ENCODE data around the gene CIDEA. TPM values are rescaled to one million over a fixed set of nuclear protein-coding genes. Genes with fewer than 3 reads are reported as not detected.
A peak's percentile ranks its signal among the peaks of the same experiment; 100 is the strongest.

CIDEA gene
- total RNA-seq, 4 donors from 2014 or later = not detected

DNA sequence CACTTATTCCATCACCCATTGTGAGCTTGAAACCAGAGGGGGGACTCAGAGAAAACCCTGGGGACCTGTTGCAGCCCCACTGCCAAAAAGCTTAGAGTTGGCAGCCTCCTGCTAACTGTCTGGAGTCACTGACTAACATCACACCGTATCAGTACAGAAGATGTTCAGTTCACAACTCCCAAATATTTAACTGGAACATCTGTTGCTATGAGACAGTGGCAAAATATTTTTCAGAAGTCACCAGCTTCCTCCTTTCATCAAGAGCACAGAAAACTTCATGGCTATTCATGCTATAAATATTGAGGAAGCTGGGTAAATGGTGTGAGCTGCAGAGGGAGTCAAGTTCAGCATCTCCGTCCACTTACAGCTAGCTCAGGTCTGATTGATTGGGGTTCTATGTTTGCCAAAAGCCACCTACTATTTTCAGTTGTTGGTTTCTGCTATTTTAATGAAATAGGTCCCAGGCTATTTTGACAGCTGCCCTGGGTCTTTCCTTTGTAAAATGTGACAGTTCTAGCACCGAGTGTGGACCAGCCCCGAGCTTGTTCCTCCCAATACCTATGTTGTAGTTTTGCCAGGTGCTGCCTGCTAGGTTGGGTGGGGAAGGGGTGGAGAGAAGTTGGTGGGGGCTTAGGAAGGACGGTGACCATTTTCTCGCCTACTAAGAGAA lies 63.6 kb downstream of the CIDEA start:
- Histone ChIP-seq H3K27me3 (no peaks in the 10 kb centered on the region), H3K4me1 (peaks cover 69 to 88% (median 82%) of the 10 kb centered on the region in 4 donors), H3K27ac (replicated peaks in 1 of 4) (peak overlapping the region; percentile 77 to 100 (median 82)), H3K36me3 (peaks cover 0 to 70% (median 37%) of the 10 kb centered on the region in 4 donors), H3K4me3 (peak overlapping the region in 3 of 4 donors; percentile 17 to 18 (median 17)), H3K9me3 (no peaks in the 10 kb centered on the region)
- no peak for DNase-seq (ENCODE audit: extremely low spot score)
- TF ChIP-seq POLR2A (IDR thresholded peaks at IDR 0.05; ENCODE audit: low read depth) (no peak), POLR2AphosphoS5 (IDR thresholded peaks at IDR 0.05) (peak in 1 of 2 donors; percentile 76), EP300 (IDR thresholded peaks at IDR 0.05) (no peak)
- TF ChIP-seq, protein P1, sequence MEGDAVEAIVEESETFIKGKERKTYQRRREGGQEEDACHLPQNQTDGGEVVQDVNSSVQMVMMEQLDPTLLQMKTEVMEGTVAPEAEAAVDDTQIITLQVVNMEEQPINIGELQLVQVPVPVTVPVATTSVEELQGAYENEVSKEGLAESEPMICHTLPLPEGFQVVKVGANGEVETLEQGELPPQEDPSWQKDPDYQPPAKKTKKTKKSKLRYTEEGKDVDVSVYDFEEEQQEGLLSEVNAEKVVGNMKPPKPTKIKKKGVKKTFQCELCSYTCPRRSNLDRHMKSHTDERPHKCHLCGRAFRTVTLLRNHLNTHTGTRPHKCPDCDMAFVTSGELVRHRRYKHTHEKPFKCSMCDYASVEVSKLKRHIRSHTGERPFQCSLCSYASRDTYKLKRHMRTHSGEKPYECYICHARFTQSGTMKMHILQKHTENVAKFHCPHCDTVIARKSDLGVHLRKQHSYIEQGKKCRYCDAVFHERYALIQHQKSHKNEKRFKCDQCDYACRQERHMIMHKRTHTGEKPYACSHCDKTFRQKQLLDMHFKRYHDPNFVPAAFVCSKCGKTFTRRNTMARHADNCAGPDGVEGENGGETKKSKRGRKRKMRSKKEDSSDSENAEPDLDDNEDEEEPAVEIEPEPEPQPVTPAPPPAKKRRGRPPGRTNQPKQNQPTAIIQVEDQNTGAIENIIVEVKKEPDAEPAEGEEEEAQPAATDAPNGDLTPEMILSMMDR (IDR thresholded peaks at IDR 0.05) = no peak
- intact Hi-C loops (cut with DNase I) = loop anchor here (2.0 kb wide), 1 partner anchor 59 kb away; the partner anchor contains the start of gene AFG3L2
- 19% methylated on average over 6 of the region's 6 CpGs for WGBS

DNA sequence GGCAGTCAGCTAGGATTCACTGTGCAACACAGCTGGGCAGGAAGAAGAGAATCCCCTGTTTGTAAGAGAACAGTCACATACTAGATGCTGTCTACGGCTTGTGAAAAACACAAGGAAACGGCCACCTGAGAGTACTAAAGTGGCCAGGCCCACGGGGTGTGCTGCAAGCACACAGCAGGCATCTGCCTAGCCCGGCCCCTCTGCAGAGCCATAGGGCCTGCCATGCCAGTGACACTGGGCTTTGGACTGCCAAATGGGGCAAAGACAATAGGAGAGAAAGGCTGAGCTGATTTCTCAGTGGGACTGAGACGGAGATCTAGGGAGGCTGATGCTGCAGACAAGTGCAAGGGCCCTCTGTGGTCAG lies 64.2 kb downstream of the CIDEA start:
- no peaks in the 10 kb centered on the region for H3K27me3 ChIP-seq
- H3K36me3 ChIP-seq = peaks cover 0 to 70% (median 38%) of the 10 kb centered on the region in 4 donors
- no peak for DNase-seq (ENCODE audit: extremely low spot score)
- TF ChIP-seq POLR2AphosphoS5 (IDR thresholded peaks at IDR 0.05) = no peak
- TF ChIP-seq POLR2A (IDR thresholded peaks at IDR 0.05; ENCODE audit: low read depth) = no peak
- TF ChIP-seq, protein P1 (IDR thresholded peaks at IDR 0.05) = no peak
- no peak for TF ChIP-seq EP300 (IDR thresholded peaks at IDR 0.05)
- peaks cover 70 to 83% (median 78%) of the 10 kb centered on the region in 4 donors for H3K4me1 ChIP-seq
- WGBS = 39% methylated on average over 5 of the region's 5 CpGs
- no peaks in the 10 kb centered on the region for H3K9me3 ChIP-seq
- H3K27ac ChIP-seq (replicated peaks in 1 of 4) = peak overlapping the region; percentile 77 to 100 (median 82)
- intact Hi-C loops (cut with DNase I) = loop anchor here (2.0 kb wide), 1 partner anchor 58 kb away; the partner anchor contains the start of gene AFG3L2
- H3K4me3 ChIP-seq = peak overlapping the region in 3 of 4 donors; percentile 5 to 18 (median 17)

DNA sequence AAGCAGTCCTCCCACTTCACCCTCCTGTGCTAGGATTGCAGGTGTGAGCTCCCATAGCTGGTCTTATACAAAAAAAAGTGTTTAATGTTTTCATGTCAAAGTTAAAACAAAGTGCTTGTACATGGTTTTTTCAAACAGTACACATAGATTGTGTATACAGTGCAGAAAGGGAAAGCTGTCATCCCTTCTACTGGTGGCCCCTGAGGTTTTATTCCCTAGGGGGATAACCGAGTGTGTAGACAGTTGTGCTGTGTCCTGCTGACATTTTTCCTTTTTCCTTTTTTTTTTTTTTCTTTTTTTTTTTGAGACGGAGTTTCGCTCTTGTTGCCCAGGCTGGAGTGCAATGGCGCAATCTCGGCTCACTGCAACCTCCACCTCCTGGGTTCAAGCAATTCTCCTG lies 64.7 kb downstream of the CIDEA start:
- no peaks in the 10 kb centered on the region for H3K27me3 ChIP-seq
- peak overlapping the region; percentile 77 to 100 (median 82) for H3K27ac ChIP-seq (replicated peaks in 1 of 4)
- peaks cover 65 to 77% (median 72%) of the 10 kb centered on the region in 4 donors for H3K4me1 ChIP-seq
- no peak for TF ChIP-seq EP300 (IDR thresholded peaks at IDR 0.05)
- no peak for TF ChIP-seq POLR2AphosphoS5 (IDR thresholded peaks at IDR 0.05)
- TF ChIP-seq POLR2A (IDR thresholded peaks at IDR 0.05; ENCODE audit: low read depth) = no peak
- TF ChIP-seq, protein P1 (IDR thresholded peaks at IDR 0.05) = no peak
- DNase-seq (ENCODE audit: extremely low spot score) = no peak
- H3K36me3 ChIP-seq = peaks cover 0 to 69% (median 39%) of the 10 kb centered on the region in 4 donors
- 60% methylated on average over 5 of the region's 5 CpGs for WGBS
- no peaks in the 10 kb centered on the region for H3K9me3 ChIP-seq
- H3K4me3 ChIP-seq = no peak overlapping the region
- intact Hi-C loops (cut with DNase I) = loop anchor here (2.0 kb wide), 1 partner anchor 58 kb away; the partner anchor contains the start of gene AFG3L2

DNA sequence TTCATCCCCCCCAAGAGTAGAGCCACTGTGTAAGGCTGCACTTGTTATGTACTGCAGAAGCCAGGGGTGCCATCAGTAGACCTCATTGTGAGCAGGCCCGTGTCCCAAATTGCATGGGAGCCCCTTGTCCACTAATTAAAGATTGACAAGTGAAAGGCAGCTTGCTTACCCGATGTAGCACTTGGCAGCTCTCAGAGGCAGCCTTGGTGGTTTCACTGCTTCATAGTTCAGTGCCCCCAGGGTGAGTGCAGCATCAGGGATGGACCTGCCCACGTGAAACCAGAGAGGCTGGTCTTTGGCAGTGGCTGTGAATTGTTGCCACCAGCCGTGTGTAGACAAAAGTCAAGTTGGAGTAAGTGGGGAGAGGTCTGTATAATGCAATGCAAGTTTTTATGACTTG lies 67.2 kb downstream of the CIDEA start:
- Histone ChIP-seq H3K27ac (replicated peaks in 1 of 4) (peak overlapping the region; percentile 12 to 54 (median 28)), H3K9me3 (no peaks in the 10 kb centered on the region), H3K4me1 (peaks cover 45 to 58% (median 49%) of the 10 kb centered on the region in 4 donors), H3K4me3 (no peak overlapping the region), H3K36me3 (peaks cover 22 to 74% (median 57%) of the 10 kb centered on the region in 4 donors), H3K27me3 (no peaks in the 10 kb centered on the region)
- no peak for TF ChIP-seq POLR2A (IDR thresholded peaks at IDR 0.05; ENCODE audit: low read depth)
- TF ChIP-seq EP300 (IDR thresholded peaks at IDR 0.05) = no peak
- TF ChIP-seq, protein P1 (IDR thresholded peaks at IDR 0.05) = no peak
- TF ChIP-seq POLR2AphosphoS5 (IDR thresholded peaks at IDR 0.05) = no peak
- intact Hi-C loops (cut with DNase I) = no loop called here
- no peak for DNase-seq (ENCODE audit: extremely low spot score)
- 38% methylated on average over 4 of the region's 4 CpGs for WGBS
